ENCODE measurements around the gene BDKRB2. TPM values are rescaled to one million over a fixed set of nuclear protein-coding genes. Genes with fewer than 3 reads are reported as not detected.

The BDKRB2 gene
- total RNA-seq, 1 experiment from 2014 or later = 0.06 TPM

GRCh38 chr14:96268431-96269358 lies 64.1 kb downstream of the BDKRB2 start:
- DNase-seq (ENCODE audit: low read depth) = peak; percentile 77

- DNase-seq (ENCODE audit: low read depth) = no peak
These were observed 64.7 kb downstream of the BDKRB2 start for GRCh38 chr14:96269359-96269710.

- no peak for DNase-seq (ENCODE audit: low read depth)
These were observed 66.2 kb downstream of the BDKRB2 start for GRCh38 chr14:96270565-96271420.

GRCh38 chr14:96271421-96271762 lies 66.8 kb downstream of the BDKRB2 start:
- DNase-seq (ENCODE audit: low read depth) = no peak

GRCh38 chr14:96272777-96273473 lies 68.3 kb downstream of the BDKRB2 start:
- no peak for DNase-seq (ENCODE audit: low read depth)

GRCh38 chr14:96273629-96274028 lies 69.0 kb downstream of the BDKRB2 start:
- no peak for DNase-seq (ENCODE audit: low read depth)

- DNase-seq (ENCODE audit: low read depth) = no peak
These were observed 69.5 kb downstream of the BDKRB2 start for GRCh38 chr14:96274122-96274521.

- DNase-seq (ENCODE audit: low read depth) = no peak
These were observed 69.9 kb downstream of the BDKRB2 start for GRCh38 chr14:96274543-96274942.

- DNase-seq (ENCODE audit: low read depth) = peak; percentile 56
These were observed 70.8 kb downstream of the BDKRB2 start for GRCh38 chr14:96275177-96276112.

GRCh38 chr14:96277890-96278289 lies 73.3 kb downstream of the BDKRB2 start:
- no peak for DNase-seq (ENCODE audit: low read depth)

GRCh38 chr14:96279564-96279963 lies 74.9 kb downstream of the BDKRB2 start:
- DNase-seq (ENCODE audit: low read depth) = no peak

GRCh38 chr14:96280104-96280503 lies 75.5 kb downstream of the BDKRB2 start:
- no peak for DNase-seq (ENCODE audit: low read depth)

- DNase-seq (ENCODE audit: low read depth) = no peak
These were observed 76.8 kb downstream of the BDKRB2 start for GRCh38 chr14:96281486-96281885.

GRCh38 chr14:96284008-96284407 lies 79.4 kb downstream of the BDKRB2 start:
- DNase-seq (ENCODE audit: low read depth) = no peak

GRCh38 chr14:96284430-96284829 lies 79.8 kb downstream of the BDKRB2 start:
- no peak for DNase-seq (ENCODE audit: low read depth)

GRCh38 chr14:96285667-96286066 lies 81.0 kb downstream of the BDKRB2 start:
- DNase-seq (ENCODE audit: low read depth) = peak; percentile 80

- no peak for DNase-seq (ENCODE audit: low read depth)
These were observed 81.6 kb downstream of the BDKRB2 start for GRCh38 chr14:96286251-96286650.

- DNase-seq (ENCODE audit: low read depth) = no peak
These were observed 83.2 kb downstream of the BDKRB2 start for GRCh38 chr14:96287856-96288255.
